GM19193 (cell line): ENCODE data around the gene CLCF1.

ENCODE experiments used
- POLR2A ChIP-seq: IDR thresholded peaks from 4 replicates; pipeline ENCODE4 v1.6.1; 2011; ENCODE audit not compliant: insufficient read depth, insufficient read length; ENCODE audit errors: extremely low read depth

CLCF1 gene

DNA sequence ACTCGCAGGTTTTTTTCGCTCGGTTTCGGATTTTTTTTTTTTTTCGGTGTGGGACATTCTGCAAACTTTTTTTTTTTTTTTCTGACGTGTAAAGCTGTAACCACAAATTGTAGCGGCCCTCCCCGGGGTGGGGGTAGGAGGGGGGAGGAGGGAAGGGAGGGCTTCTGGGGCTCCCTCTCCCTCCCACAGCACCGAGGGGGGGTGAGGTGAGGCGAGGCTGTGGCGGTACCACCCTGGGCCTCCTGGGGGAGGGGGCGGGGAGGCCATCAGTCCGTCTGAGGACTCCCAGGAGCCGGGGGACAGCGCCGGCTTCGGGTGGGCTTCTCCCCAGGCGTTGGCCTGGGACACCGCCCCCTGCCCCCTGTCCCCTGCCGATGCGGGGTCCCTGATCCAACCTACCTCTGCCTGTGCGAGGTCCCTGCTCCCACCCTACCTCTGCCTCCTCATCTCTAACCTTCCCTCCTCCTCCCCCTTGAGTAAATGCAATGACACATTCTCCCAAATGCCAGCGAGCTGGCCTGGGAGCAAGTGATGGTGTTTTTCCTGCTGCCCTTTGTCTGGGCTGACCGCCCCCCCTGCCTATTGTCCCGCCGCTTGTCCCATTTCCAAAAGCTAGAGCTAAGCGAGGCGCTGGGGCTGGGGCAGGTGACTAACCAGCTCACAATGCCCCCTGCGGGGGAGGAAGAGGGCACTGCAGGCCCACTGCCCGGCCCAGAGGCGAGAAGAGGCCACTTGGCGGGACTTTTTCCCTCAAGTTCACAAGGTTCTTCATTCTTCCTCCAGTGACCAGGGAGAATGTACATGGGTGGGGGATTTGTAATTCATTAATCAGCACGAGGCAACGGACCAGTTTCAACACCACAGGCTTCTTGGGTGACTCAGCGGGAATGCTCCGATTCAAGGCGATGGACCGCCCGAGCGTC lies 511 bp upstream of the CLCF1 start:
- no peak for TF ChIP-seq POLR2A

DNA sequence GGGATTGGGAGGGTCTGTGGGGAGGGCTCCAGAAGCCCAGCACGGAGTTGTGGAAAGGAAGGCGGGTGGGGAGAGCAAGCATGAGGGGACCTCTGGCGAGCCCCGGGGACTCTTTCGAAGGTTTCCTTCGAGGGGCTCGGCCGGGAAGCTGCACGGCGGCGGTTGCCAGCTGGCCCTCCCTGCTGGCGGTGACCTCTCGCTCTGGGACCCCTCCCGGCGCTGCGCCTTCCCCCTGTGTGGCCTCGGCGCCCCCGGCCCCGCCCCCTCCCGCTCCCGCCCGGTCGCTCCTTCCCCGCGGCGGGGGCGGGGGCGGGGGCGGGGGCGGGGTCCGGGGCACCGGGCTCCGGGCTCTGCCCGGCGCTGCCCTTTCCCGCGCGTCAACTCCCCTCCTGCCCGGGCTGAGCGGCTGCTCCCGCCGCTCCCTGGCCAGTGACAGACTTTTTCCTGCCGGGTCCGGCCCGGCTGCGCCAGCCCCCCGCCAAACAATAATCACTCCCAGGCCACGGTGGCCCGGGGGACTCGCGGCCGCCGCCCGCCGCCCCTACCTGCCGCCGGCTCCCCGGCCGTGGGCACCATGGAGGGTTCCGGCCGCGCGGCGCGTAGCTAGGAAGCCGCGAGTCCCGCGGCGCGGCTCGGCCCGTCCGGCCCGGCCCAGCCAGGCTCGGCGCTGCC lies 941 bp downstream of the CLCF1 start:
- TF ChIP-seq POLR2A, result no peak

DNA sequence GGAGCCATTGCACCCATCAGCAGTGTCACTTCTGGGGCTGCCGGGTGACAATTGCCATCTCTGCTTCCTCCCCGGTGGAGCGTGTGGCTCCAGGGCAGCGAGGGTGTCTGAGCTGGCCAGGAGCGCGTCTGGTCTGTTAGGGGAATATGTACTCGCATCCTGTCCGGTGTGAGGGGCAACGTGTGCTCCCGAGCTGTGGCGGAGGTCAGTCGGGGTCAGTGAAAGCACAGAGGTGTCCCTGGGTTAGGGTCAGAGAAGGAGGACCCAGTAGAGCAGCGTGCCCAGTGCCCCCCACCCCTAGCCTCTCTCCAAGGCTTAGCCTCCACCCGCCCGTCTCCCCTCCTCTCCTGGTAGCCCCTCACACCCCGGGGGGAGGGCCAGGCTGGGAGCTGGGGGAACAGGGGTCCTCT lies 1.5 kb downstream of the CLCF1 start:
- TF ChIP-seq POLR2A, result no peak

- no peak for TF ChIP-seq POLR2A
Measured at GRCh38 chr11:67371189-67371910, 2.0 kb downstream of the CLCF1 start.

DNA sequence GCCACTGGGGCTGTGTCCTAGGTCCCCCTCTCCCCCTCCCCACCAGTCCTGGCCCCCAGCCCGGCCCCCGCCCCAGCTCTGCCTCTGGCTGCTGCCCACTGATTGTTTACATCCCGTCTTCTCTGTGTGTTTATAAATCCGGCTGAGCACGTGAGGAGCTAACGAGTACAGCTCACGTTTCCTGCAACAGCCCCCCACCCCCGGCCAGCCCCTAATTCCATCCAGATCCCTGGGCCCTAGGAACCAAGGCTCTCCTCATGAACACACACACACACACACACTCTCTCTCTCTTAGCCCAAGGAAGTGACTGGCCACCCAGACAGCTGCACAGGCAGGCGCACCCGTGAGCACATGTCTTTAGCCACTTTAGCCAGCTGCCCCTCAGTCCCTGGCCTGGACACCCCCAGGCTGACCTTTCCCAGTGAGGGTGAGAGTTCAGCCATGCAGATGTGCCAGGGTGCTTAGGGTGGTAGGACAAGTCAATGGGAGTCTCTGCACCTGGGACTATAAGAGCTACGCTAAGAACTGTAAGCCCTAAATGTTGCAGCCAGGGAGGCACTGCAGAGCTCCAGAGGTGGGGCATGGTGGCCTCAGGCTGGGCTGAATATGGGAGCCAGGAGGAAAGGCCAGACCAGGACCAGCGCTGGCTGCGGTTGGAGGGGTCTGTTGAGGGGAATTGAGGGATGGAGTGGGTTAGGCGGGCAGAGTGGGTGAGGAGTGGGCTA lies 2.9 kb downstream of the CLCF1 start:
- TF ChIP-seq POLR2A, result no peak

GRCh38 chr11:67369801-67370284 lies 3.6 kb downstream of the CLCF1 start:
- TF ChIP-seq POLR2A, result no peak

DNA sequence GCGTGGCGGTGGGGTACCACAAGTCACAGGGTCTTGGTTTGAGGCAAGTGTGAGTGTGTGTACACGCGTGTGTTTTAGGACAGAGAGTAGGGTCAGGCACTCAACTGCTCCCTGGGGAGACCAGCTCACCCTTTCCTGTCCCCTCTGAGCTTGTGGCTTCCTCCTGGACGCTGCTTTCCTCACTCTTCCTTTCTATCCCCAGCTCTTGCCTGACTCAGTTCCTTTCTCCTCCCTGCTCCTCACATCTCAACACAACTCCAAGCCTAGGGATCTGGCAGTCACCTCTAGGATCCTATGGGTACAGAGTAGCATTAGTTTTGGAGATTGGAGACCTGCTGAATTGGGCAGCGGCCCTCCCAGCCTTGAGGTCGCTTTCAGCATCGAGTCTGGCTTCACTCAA lies 4.1 kb downstream of the CLCF1 start:
- TF ChIP-seq POLR2A, result no peak

GRCh38 chr11:67368621-67369020 lies 4.8 kb downstream of the CLCF1 start:
- TF ChIP-seq POLR2A, result no peak

- TF ChIP-seq POLR2A, result no peak
Measured at GRCh38 chr11:67367761-67368227, 5.6 kb downstream of the CLCF1 start.

GRCh38 chr11:67366961-67367760 lies 6.2 kb downstream of the CLCF1 start:
- no peak for TF ChIP-seq POLR2A

- no peak for TF ChIP-seq POLR2A
Measured at GRCh38 chr11:67366546-67366945, 6.9 kb downstream of the CLCF1 start.

GRCh38 chr11:67365736-67366444 lies 7.5 kb downstream of the CLCF1 start:
- no peak for TF ChIP-seq POLR2A
